CD4-positive, alpha-beta T cell treated with Interleukin-17A for 4 hours (primary cell): Measurements from ENCODE around the gene SPHK2.
A peak's percentile ranks its signal among the peaks of the same experiment; 100 is the strongest.
"Not testable (repeated sequence)": the region's sequence is repeated elsewhere in the genome, so short reads cannot be mapped to it uniquely, and the experiment has no call there.

ENCODE experiments used
- DNase-seq: peaks from one replicate; pipeline ENCODE4 v3.0.0-alpha.2; 2020; ENCODE audit warnings: mixed read lengths

Gene SPHK2

GRCh38 chr19:48618916-48619691 is at the start of gene SPHK2, which contains the start of gene RPL18:
Gene SPHK2 (plus strand): TSS chr19:48619506. CDS start chr19:48620515, 1,009 bp downstream.
Gene RPL18 (minus strand): TSS chr19:48619178. CDS start chr19:48619143, 35 bp downstream.
- peak; percentile 97 for DNase-seq

GRCh38 chr19:48569814-48570213 is 49.5 kb upstream of the SPHK2 start:
- DNase-seq, result no peak

GRCh38 chr19:48571378-48572162 is 47.7 kb upstream of the SPHK2 start:
- no peak for DNase-seq

GRCh38 chr19:48573163-48573505 is 46.2 kb upstream of the SPHK2 start:
- DNase-seq, result no peak

GRCh38 chr19:48575931-48576622 is 43.2 kb upstream of the SPHK2 start:
- DNase-seq, result no peak

GRCh38 chr19:48577908-48578307 is 41.4 kb upstream of the SPHK2 start:
- DNase-seq, result not testable (repeated sequence)

- DNase-seq, result no peak
Observed at GRCh38 chr19:48578891-48579290, 40.4 kb upstream of the SPHK2 start.

- DNase-seq, result no peak
Observed at GRCh38 chr19:48582168-48582567, 37.1 kb upstream of the SPHK2 start.

GRCh38 chr19:48587387-48587786 is 31.9 kb upstream of the SPHK2 start:
- DNase-seq, result no peak

- peak; percentile 91 for DNase-seq
Observed at GRCh38 chr19:48588670-48589401, 30.5 kb upstream of the SPHK2 start.

- DNase-seq, result no peak
Observed at GRCh38 chr19:48591021-48591420, 28.3 kb upstream of the SPHK2 start.

- no peak for DNase-seq
Observed at GRCh38 chr19:48595171-48595570, 24.1 kb upstream of the SPHK2 start.

GRCh38 chr19:48595833-48596232 is 23.5 kb upstream of the SPHK2 start:
- DNase-seq, result no peak

- DNase-seq, result no peak
Observed at GRCh38 chr19:48596237-48596636, 23.1 kb upstream of the SPHK2 start.

- DNase-seq, result peak; percentile 66
Observed at GRCh38 chr19:48596679-48597465, 22.4 kb upstream of the SPHK2 start.

- no peak for DNase-seq
Observed at GRCh38 chr19:48598996-48599700, 20.2 kb upstream of the SPHK2 start.

GRCh38 chr19:48600679-48601417 is 18.5 kb upstream of the SPHK2 start:
- DNase-seq, result no peak

GRCh38 chr19:48603001-48603400 is 16.3 kb upstream of the SPHK2 start:
- DNase-seq, result no peak

- no peak for DNase-seq
Observed at GRCh38 chr19:48603449-48603848, 15.9 kb upstream of the SPHK2 start.

GRCh38 chr19:48603850-48604249 is 15.5 kb upstream of the SPHK2 start:
- no peak for DNase-seq
